NCI-H460 (cell line): ENCODE measurements around the gene GREM2. TPM values are rescaled to one million over a fixed set of nuclear protein-coding genes. Genes with fewer than 3 reads are reported as not detected.

Experiments used
- DNase-seq: peaks from one replicate; pipeline ENCODE4 v3.0.0-alpha.2; 2016; ENCODE audit warnings: low read depth; ENCODE audit errors: extremely low read depth
- small RNA-seq, 2 experiments: library from RNA; depleted of rRNA; stranded (forward); fragments of <200 nt; gene quantifications; one replicate each; pipeline ENCODE3, GENCODE V24; 2014
- total RNA-seq: library from RNA; depleted of rRNA; stranded (reverse); fragments of >200 nt; shearing (Covaris generic); gene quantifications from 2 replicates; pipeline ENCODE4 v1.2.3, GENCODE V29; 2014

The GREM2 gene
- total RNA-seq, 1 experiment from 2014 or later: 50.0 TPM

GRCh38 chr1:240464099-240464498 lies 147.9 kb downstream of the GREM2 start:
- DNase-seq: no peak

GRCh38 chr1:240462766-240463395 lies 149.1 kb downstream of the GREM2 start:
- DNase-seq: peak; percentile 96

GRCh38 chr1:240462277-240462676 lies 149.7 kb downstream of the GREM2 start:
- DNase-seq: no peak

GRCh38 chr1:240457203-240457602 lies 154.8 kb downstream of the GREM2 start:
- no peak for DNase-seq

- no peak for DNase-seq
These were observed 156.6 kb downstream of the GREM2 start for GRCh38 chr1:240455228-240455821.

- no peak for DNase-seq
These were observed 166.6 kb downstream of the GREM2 start for GRCh38 chr1:240445369-240445768.

GRCh38 chr1:240441669-240442068 lies 170.3 kb downstream of the GREM2 start:
- no peak for DNase-seq

Small RNAs within 50 kb of the gene (small RNA-seq; reads per million reads assigned to genes)
- 0.02 to 0.06 reads per million in 2 experiments for gene RNU5F-8P
